T-helper 2 cell treated with Interferon-gamma antibody and Interleukin-4, amounts not matched to agents 100 ng/mL and 5 ng/mL, for 36 hours (primary cell): ENCODE measurements around the gene SLC7A1. TPM values are rescaled to one million over a fixed set of nuclear protein-coding genes. Genes with fewer than 3 reads are reported as not detected.

Experiments used
- intact Hi-C: fragments of 100-400 bp; cut with micrococcal nuclease; formaldehyde crosslinking; loops from one replicate; pipeline ENCODE4 v1.15.1; 2023
- total RNA-seq: library from RNA; stranded (reverse); gene quantifications from 2 replicates; pipeline ENCODE4 v1.2.3, GENCODE V29; 2022

The SLC7A1 gene
- total RNA-seq, 1 donor from 2014 or later, result 75.9 TPM

- intact Hi-C loops, result no loop called here
Observed at GRCh38 chr13:29587645-29588044, 7.8 kb downstream of the SLC7A1 start.

GRCh38 chr13:29583073-29583785 lies 12.3 kb downstream of the SLC7A1 start:
- intact Hi-C loops, result no loop called here

GRCh38 chr13:29582171-29582570 lies 13.3 kb downstream of the SLC7A1 start:
- intact Hi-C loops, result no loop called here

GRCh38 chr13:29581666-29582065 lies 13.8 kb downstream of the SLC7A1 start:
- intact Hi-C loops, result no loop called here

GRCh38 chr13:29579094-29579493 lies 16.4 kb downstream of the SLC7A1 start:
- intact Hi-C loops, result no loop called here

- intact Hi-C loops, result no loop called here
Observed at GRCh38 chr13:29578300-29579085, 17.0 kb downstream of the SLC7A1 start.

- intact Hi-C loops, result no loop called here
Observed at GRCh38 chr13:29577136-29578051, 18.1 kb downstream of the SLC7A1 start.

GRCh38 chr13:29576581-29576980 lies 18.9 kb downstream of the SLC7A1 start:
- intact Hi-C loops, result no loop called here

GRCh38 chr13:29575098-29575497 lies 20.4 kb downstream of the SLC7A1 start:
- intact Hi-C loops, result no loop called here

GRCh38 chr13:29573190-29573589 lies 22.3 kb downstream of the SLC7A1 start:
- intact Hi-C loops, result no loop called here

GRCh38 chr13:29572575-29572974 lies 22.9 kb downstream of the SLC7A1 start:
- intact Hi-C loops, result no loop called here

GRCh38 chr13:29571876-29572570 lies 23.5 kb downstream of the SLC7A1 start:
- intact Hi-C loops, result no loop called here

GRCh38 chr13:29570051-29570654 lies 25.3 kb downstream of the SLC7A1 start:
- intact Hi-C loops, result no loop called here

GRCh38 chr13:29569253-29570050 lies 26.0 kb downstream of the SLC7A1 start:
- intact Hi-C loops, result no loop called here

- intact Hi-C loops, result no loop called here
Observed at GRCh38 chr13:29568731-29569130, 26.8 kb downstream of the SLC7A1 start.

- intact Hi-C loops, result no loop called here
Observed at GRCh38 chr13:29567411-29567810, 28.1 kb downstream of the SLC7A1 start.

GRCh38 chr13:29566206-29566605 lies 29.3 kb downstream of the SLC7A1 start:
- intact Hi-C loops, result no loop called here

- intact Hi-C loops, result no loop called here
Observed at GRCh38 chr13:29564818-29565217, 30.7 kb downstream of the SLC7A1 start.

- intact Hi-C loops, result no loop called here
Observed at GRCh38 chr13:29564373-29564772, 31.1 kb downstream of the SLC7A1 start.

- intact Hi-C loops, result no loop called here
Observed at GRCh38 chr13:29563941-29564340, 31.5 kb downstream of the SLC7A1 start.
